DND-41 (cell line): Measurements from ENCODE around the gene FYB2.

Experiments used
- CTCF ChIP-seq: IDR thresholded peaks from 2 replicates; pipeline ENCODE4 v1.5.1; 2012; ENCODE audit warnings: borderline replicate concordance, low read length, moderate library complexity, mild to moderate bottlenecking; ENCODE audit not compliant: poor library complexity, severe bottlenecking; ENCODE audit errors: extremely low read depth
- EZH2 ChIP-seq: IDR thresholded peaks from 3 replicates; pipeline ENCODE4 v1.6.1; 2012; ENCODE audit warnings: borderline replicate concordance, low read depth, mild to moderate bottlenecking, moderate library complexity, low read length, inconsistent platforms; ENCODE audit not compliant: severe bottlenecking

- no peak for TF ChIP-seq CTCF
- TF ChIP-seq EZH2, result no peak
These were observed 36.4 kb downstream of the FYB2 start for GRCh38 chr1:56782773-56783172.
